Measurements from ENCODE around the gene VGLL3.

- no peak for TF ChIP-seq CTCF (IDR thresholded peaks at IDR 0.05)
- no peak for TF ChIP-seq ZFX (IDR thresholded peaks at IDR 0.05; ENCODE audit: borderline replicate concordance)
Measured at GRCh38 chr3:86937306-86937791, 53.6 kb downstream of the VGLL3 start.
